Measurements from ENCODE around the gene NTRK2. TPM values are rescaled to one million over a fixed set of nuclear protein-coding genes. Genes with fewer than 3 reads are reported as not detected.

The NTRK2 gene
- total RNA-seq, 4 donors from 2014 or later = 1.1 to 7.3 (median 1.5) TPM

- DNase-seq (no peak), ATAC-seq (no peak)
- Histone ChIP-seq H3K4me1 (no peaks in the 10 kb centered on the region), H3K4me3 (no peak overlapping the region), H3K27me3 (no peaks in the 10 kb centered on the region), H3K27ac (no peak overlapping the region), H3K36me3 (no peaks in the 10 kb centered on the region), H3K9me3 (no peaks in the 10 kb centered on the region)
- intact Hi-C loops (cut with DNase I; ENCODE audit: low total_unique reads) (no loop called here), in situ Hi-C loops (cut with MboI; ENCODE audit: low sequenced_read_pairs in 4 of 4) (no loop called here)
- TF ChIP-seq POLR2A (IDR thresholded peaks at IDR 0.05) (no peak), CTCF (IDR thresholded peaks at IDR 0.05 in 4 of 5, conservative IDR thresholded peaks at IDR 0.05 in 1 of 5) (no peak)
These were observed 135.6 kb downstream of the NTRK2 start for GRCh38 chr9:84804951-84805694.

GRCh38 chr9:84807431-84807830 lies 137.9 kb downstream of the NTRK2 start:
- Histone ChIP-seq H3K9me3 (no peaks in the 10 kb centered on the region), H3K27me3 (no peaks in the 10 kb centered on the region), H3K4me3 (no peak overlapping the region), H3K36me3 (no peaks in the 10 kb centered on the region), H3K4me1 (no peaks in the 10 kb centered on the region), H3K27ac (no peak overlapping the region)
- ATAC-seq (no peak), DNase-seq (no peak)
- intact Hi-C loops (cut with DNase I; ENCODE audit: low total_unique reads) (no loop called here), in situ Hi-C loops (cut with MboI; ENCODE audit: low sequenced_read_pairs in 4 of 4) (no loop called here)
- TF ChIP-seq CTCF (IDR thresholded peaks at IDR 0.05 in 4 of 5, conservative IDR thresholded peaks at IDR 0.05 in 1 of 5) = no peak
- TF ChIP-seq POLR2A (IDR thresholded peaks at IDR 0.05) = no peak

- Histone ChIP-seq H3K27me3 (no peaks in the 10 kb centered on the region), H3K4me3 (no peak overlapping the region), H3K36me3 (no peaks in the 10 kb centered on the region), H3K4me1 (no peaks in the 10 kb centered on the region), H3K9me3 (no peaks in the 10 kb centered on the region), H3K27ac (no peak overlapping the region)
- DNase-seq (no peak), ATAC-seq (no peak)
- intact Hi-C loops (cut with DNase I; ENCODE audit: low total_unique reads) = no loop called here
- in situ Hi-C loops (cut with MboI; ENCODE audit: low sequenced_read_pairs in 4 of 4) = no loop called here
- TF ChIP-seq POLR2A (IDR thresholded peaks at IDR 0.05) (no peak), CTCF (IDR thresholded peaks at IDR 0.05 in 4 of 5, conservative IDR thresholded peaks at IDR 0.05 in 1 of 5) (no peak)
These were observed 138.4 kb downstream of the NTRK2 start for GRCh38 chr9:84807870-84808390.

- Histone ChIP-seq H3K9me3 (no peaks in the 10 kb centered on the region), H3K4me1 (no peaks in the 10 kb centered on the region), H3K27ac (no peak overlapping the region), H3K4me3 (no peak overlapping the region), H3K27me3 (no peaks in the 10 kb centered on the region), H3K36me3 (no peaks in the 10 kb centered on the region)
- intact Hi-C loops (cut with DNase I; ENCODE audit: low total_unique reads) = no loop called here
- TF ChIP-seq POLR2A (IDR thresholded peaks at IDR 0.05) (no peak), CTCF (IDR thresholded peaks at IDR 0.05 in 4 of 5, conservative IDR thresholded peaks at IDR 0.05 in 1 of 5) (no peak)
- in situ Hi-C loops (cut with MboI; ENCODE audit: low sequenced_read_pairs in 4 of 4) = no loop called here
- ATAC-seq = no peak
- no peak for DNase-seq
These were observed 138.9 kb downstream of the NTRK2 start for GRCh38 chr9:84808416-84808815.
